ENCODE data around the gene TRAK1.

The TRAK1 gene

GRCh38 chr3:42067326-42067725, 23.8 kb upstream of the TRAK1 start:
- DNase-seq: no peak

GRCh38 chr3:42068303-42069088, 22.7 kb upstream of the TRAK1 start:
- no peak for DNase-seq

- DNase-seq: no peak
Observed at GRCh38 chr3:42070089-42070488, 21.1 kb upstream of the TRAK1 start.

- DNase-seq: no peak
Observed at GRCh38 chr3:42070524-42070923, 20.6 kb upstream of the TRAK1 start.

- DNase-seq: no peak
Observed at GRCh38 chr3:42071904-42072812, 19.0 kb upstream of the TRAK1 start.

- DNase-seq: no peak
Observed at GRCh38 chr3:42072831-42073301, 18.3 kb upstream of the TRAK1 start.

GRCh38 chr3:42077785-42078184, 13.4 kb upstream of the TRAK1 start:
- no peak for DNase-seq

- no peak for DNase-seq
Observed at GRCh38 chr3:42078677-42079076, 12.5 kb upstream of the TRAK1 start.

- DNase-seq: no peak
Observed at GRCh38 chr3:42079701-42080452, 11.3 kb upstream of the TRAK1 start.

- no peak for DNase-seq
Observed at GRCh38 chr3:42080453-42080872, 10.7 kb upstream of the TRAK1 start.

- DNase-seq: no peak
Observed at GRCh38 chr3:42081838-42082473, 9.2 kb upstream of the TRAK1 start.

GRCh38 chr3:42084586-42084985, 6.6 kb upstream of the TRAK1 start:
- DNase-seq: no peak

GRCh38 chr3:42085641-42086376, 5.3 kb upstream of the TRAK1 start:
- DNase-seq: no peak

- no peak for DNase-seq
Observed at GRCh38 chr3:42088803-42089530, 2.2 kb upstream of the TRAK1 start.

- no peak for DNase-seq
Observed at GRCh38 chr3:42092006-42092405, 849 bp downstream of the TRAK1 start.

GRCh38 chr3:42094128-42094527, 3.0 kb downstream of the TRAK1 start:
- DNase-seq: no peak

GRCh38 chr3:42094691-42095391, 3.7 kb downstream of the TRAK1 start:
- no peak for DNase-seq

- DNase-seq: no peak
Observed at GRCh38 chr3:42095540-42095939, 4.4 kb downstream of the TRAK1 start.

GRCh38 chr3:42096796-42097565, 5.8 kb downstream of the TRAK1 start:
- no peak for DNase-seq

- no peak for DNase-seq
Observed at GRCh38 chr3:42097566-42097946, 6.4 kb downstream of the TRAK1 start.
